HCT116 (cell line): ENCODE data around the gene BSPRY. TPM values are rescaled to one million over a fixed set of nuclear protein-coding genes. Genes with fewer than 3 reads are reported as not detected.

Experiments used
- ATAC-seq: fragments of 200-7000 bp; cut with Tn5 transposase; 2 replicates; pipeline ENCODE4 v1.9.1; 2020; ENCODE audit warnings: mild to moderate bottlenecking, moderate library complexity
- BruUV-seq: library from RNA; stranded (reverse); fragments of 400-500 nt; replicated peaks from 2 replicates; lab custom pipeline; 2021; lab: Mats Ljungman, UMichigan
- CTCF ChIA-PET: fragments of 300-600 bp; sonication (Branson Sonifier 250); formaldehyde crosslinking; loops from one replicate; lab custom pipeline; 2021; ENCODE audit warnings: antibody characterized with exemption; lab: Charles Lee
- POLR2A ChIA-PET: fragments of 300-600, 350-600 bp; sonication (Branson Sonifier 250); formaldehyde crosslinking; loops from one replicate; lab custom pipeline; 2021; ENCODE audit warnings: antibody characterized with exemption; lab: Charles Lee
- RAD21 ChIA-PET, 2 experiments: fragments of 300-600 bp; sonication (Branson Sonifier 250); formaldehyde crosslinking; loops; one replicate each; lab custom pipeline; 2023; ENCODE audit warnings: low total read pairs in 2 of 2; ENCODE audit not compliant: uncharacterized antibody in 2 of 2, unreplicated experiment in 2 of 2, low non-redundant PET in 1 of 2; lab: Charles Lee
- DNase-seq: peaks from one replicate; pipeline ENCODE4 v3.0.0-alpha.2; 2010; ENCODE audit warnings: low read depth, low spot score
- H2AFZ ChIP-seq: fragments of 200-600 bp; shearing (Covaris generic), sonication (generic); 2 replicates; pipeline ENCODE4 v1.6.1; 2017; ENCODE audit warnings: low read depth, mixed run types, mixed read lengths, antibody characterized with exemption, low read length; ENCODE audit not compliant: poor library complexity, severe bottlenecking
- H3K27ac ChIP-seq: 2 replicates; pipeline ENCODE4 v1.5.1; 2012; ENCODE audit warnings: low read depth, low read length
- H3K27me3 ChIP-seq: fragments of 200-600 bp; sonication (generic); 2 replicates; pipeline ENCODE4 v1.6.1; 2016; ENCODE audit warnings: mixed run types, low read length, mixed read lengths; ENCODE audit not compliant: insufficient read depth
- H3K36me3 ChIP-seq, 2 experiments: fragments of 200-500 bp in 1 of 2; fragments of 200-600 bp in 1 of 2; sonication (Bioruptor generic) in 1 of 2; sonication (generic) in 1 of 2; 2 replicates each; pipeline versions ENCODE4 v1.5.1 to v1.6.1; 2014 to 2016; ENCODE audit warnings: low read length in 2 of 2, inconsistent platforms in 1 of 2, mixed read lengths in 1 of 2, mixed run types in 1 of 2; ENCODE audit not compliant: insufficient read depth in 2 of 2, control insufficient read depth in 1 of 2
- H3K4me1 ChIP-seq, 2 experiments: fragments of 200-600 bp in 1 of 2; sonication (generic) in 1 of 2; 2 replicates each; pipeline versions ENCODE4 v1.5.1 to v1.6.1; 2012 to 2017; ENCODE audit warnings: low read length in 2 of 2, inconsistent platforms in 1 of 2, mild to moderate bottlenecking in 1 of 2, mixed read lengths in 1 of 2, mixed run types in 1 of 2, moderate library complexity in 1 of 2; ENCODE audit not compliant: insufficient read depth in 2 of 2, control insufficient read depth in 1 of 2
- H3K4me2 ChIP-seq: fragments of 200-600 bp; sonication (generic); 2 replicates; pipeline ENCODE4 v1.6.1; 2017; ENCODE audit warnings: mixed run types, low read length, mixed read lengths
- H3K4me3 ChIP-seq, 2 experiments: fragments of 200-600 bp in 1 of 2; sonication (generic) in 1 of 2; replicated peaks in 1 of 2; 2 replicates each; pipeline ENCODE4 v1.5.1; 2011 to 2016; ENCODE audit warnings: low read length in 2 of 2, control low read depth in 1 of 2, low read depth in 1 of 2, mild to moderate bottlenecking in 1 of 2, mixed read lengths in 1 of 2, mixed run types in 1 of 2
- H3K79me2 ChIP-seq: fragments of 200-600 bp; sonication (generic); 2 replicates; pipeline ENCODE4 v1.6.1; 2017; ENCODE audit warnings: mild to moderate bottlenecking, mixed run types, low read length, moderate library complexity, mixed read lengths; ENCODE audit not compliant: insufficient read depth
- H3K9ac ChIP-seq: fragments of 200-600 bp; sonication (generic); 2 replicates; pipeline ENCODE4 v1.6.1; 2016; ENCODE audit warnings: low read length, mixed read lengths
- H3K9me2 ChIP-seq: fragments of 200-600 bp; sonication (generic), shearing (Covaris generic); 2 replicates; pipeline ENCODE4 v1.6.1; 2017; ENCODE audit warnings: mixed run types, mild to moderate bottlenecking, moderate library complexity; ENCODE audit not compliant: insufficient read depth
- H3K9me3 ChIP-seq, 2 experiments: fragments of 200-500 bp in 1 of 2; fragments of 200-600 bp in 1 of 2; sonication (Bioruptor generic) in 1 of 2; sonication (generic) in 1 of 2; 2 replicates each; pipeline ENCODE4 v1.6.1; 2014 to 2017; ENCODE audit warnings: low read length in 2 of 2, mixed read lengths in 2 of 2, inconsistent platforms in 1 of 2, low read depth in 1 of 2, mild to moderate bottlenecking in 1 of 2, mixed run types in 1 of 2, moderate library complexity in 1 of 2; ENCODE audit not compliant: control insufficient read depth in 1 of 2, insufficient read depth in 1 of 2
- H4K20me1 ChIP-seq: fragments of 200-600 bp; sonication (generic), shearing (Covaris generic); 2 replicates; pipeline ENCODE4 v1.6.1; 2017; ENCODE audit warnings: mixed run types, mild to moderate bottlenecking, moderate library complexity; ENCODE audit not compliant: insufficient read depth
- CEBPB ChIP-seq: IDR thresholded peaks from 2 replicates; pipeline ENCODE4 v1.6.1; 2012; ENCODE audit warnings: low read depth
- CTCF ChIP-seq, 3 experiments: fragments of 200-600 bp in 1 of 3; sonication (generic) in 1 of 3; IDR thresholded peaks in 2 of 3; conservative IDR thresholded peaks in 1 of 3; 2 replicates each; pipeline ENCODE4 v1.5.1; 2012 to 2017; ENCODE audit warnings: low read depth in 2 of 3, low read length in 2 of 3, antibody characterized with exemption in 1 of 3, borderline replicate concordance in 1 of 3, control low read depth in 1 of 3, mild to moderate bottlenecking in 1 of 3, mixed read lengths in 1 of 3, mixed run types in 1 of 3, moderate library complexity in 1 of 3; ENCODE audit not compliant: insufficient read depth in 1 of 3
- ELF1 ChIP-seq: IDR thresholded peaks from 2 replicates; pipeline ENCODE4 v1.6.1; 2012; ENCODE audit warnings: low read depth, borderline replicate concordance
- EZH2phosphoT487 ChIP-seq: fragments of 200-600 bp; IDR thresholded peaks from 2 replicates; pipeline ENCODE4 v1.6.1; 2018; ENCODE audit warnings: antibody characterized with exemption, borderline replicate concordance
- FOSL1 ChIP-seq: IDR thresholded peaks from 2 replicates; pipeline ENCODE4 v1.6.1; 2012; ENCODE audit warnings: low read depth
- JUND ChIP-seq: IDR thresholded peaks from 2 replicates; pipeline ENCODE4 v1.6.1; 2012
- POLR2A ChIP-seq: IDR thresholded peaks from 2 replicates; pipeline ENCODE4 v1.7.0; 2011; ENCODE audit warnings: borderline replicate concordance; ENCODE audit not compliant: insufficient read depth, insufficient read length; ENCODE audit errors: extremely low read depth
- REST ChIP-seq: IDR thresholded peaks from 2 replicates; pipeline ENCODE4 v1.6.1; 2012; ENCODE audit warnings: low read depth
- SIN3A ChIP-seq: IDR thresholded peaks from 2 replicates; pipeline ENCODE4 v1.6.1; 2012; ENCODE audit warnings: low read depth
- SRF ChIP-seq: IDR thresholded peaks from 2 replicates; pipeline ENCODE4 v1.6.1; 2012; ENCODE audit warnings: low read depth
- TCF7L2 ChIP-seq: IDR thresholded peaks from 2 replicates; pipeline ENCODE4 v1.7.0; 2011; ENCODE audit warnings: borderline replicate concordance, inconsistent platforms; ENCODE audit not compliant: insufficient read depth, insufficient read length; ENCODE audit errors: extremely low read depth
- YY1 ChIP-seq: IDR thresholded peaks from 2 replicates; pipeline ENCODE4 v1.6.1; 2011; ENCODE audit warnings: low read length, low read depth, moderate library complexity, mild to moderate bottlenecking; ENCODE audit not compliant: insufficient replicate concordance; ENCODE audit errors: extremely low read depth
- ZBTB33 ChIP-seq: IDR thresholded peaks from 2 replicates; pipeline ENCODE4 v1.6.1; 2011; ENCODE audit warnings: mild to moderate bottlenecking, low read length, moderate library complexity; ENCODE audit not compliant: insufficient replicate concordance; ENCODE audit errors: extremely low read depth
- ZNF274 ChIP-seq: fragments of 200-500 bp; sonication (Bioruptor generic); IDR thresholded peaks from 2 replicates; pipeline ENCODE4 v1.6.1; 2014; ENCODE audit warnings: mild to moderate bottlenecking, low read depth, low read length, inconsistent platforms
- intact Hi-C: fragments of 100-400 bp; cut with micrococcal nuclease; formaldehyde crosslinking; loops from 2 replicates; pipeline ENCODE4 v1.10.0; 2022
- total RNA-seq: library from RNA; stranded (reverse); gene quantifications from one replicate; pipeline ENCODE4 v1.2.1, GENCODE V29; 2021; ENCODE audit not compliant: unreplicated experiment

Gene BSPRY
- total RNA-seq, 1 experiment from 2014 or later = 22.7 TPM

GRCh38 chr9:113360242-113360842 is 11.0 kb downstream of the BSPRY start:
- no peak overlapping the region for H3K9ac ChIP-seq
- CTCF ChIA-PET = no interaction called here

More at GRCh38 chr9:113360242-113360842, 11.0 kb downstream of the BSPRY start:
- ChIA-PET RAD21 (no interaction called here), POLR2A (no interaction called here)
- H3K9me2 ChIP-seq = no peaks in the 10 kb centered on the region
- ATAC-seq (no peak), DNase-seq (no peak)
- H3K27me3 ChIP-seq = no peaks in the 10 kb centered on the region
- TF ChIP-seq SIN3A (no peak), POLR2A (no peak), CTCF (IDR thresholded peaks at IDR 0.05 in 2 of 3, conservative IDR thresholded peaks at IDR 0.05 in 1 of 3; ENCODE audit: borderline replicate concordance in 1 of 3, insufficient read depth in 1 of 3, low read depth in 2 of 3, low read length in 2 of 3) (no peak), CEBPB (no peak), SRF (no peak), TCF7L2 (no peak), ZBTB33 (no peak), ELF1 (no peak), YY1 (no peak), JUND (no peak), EZH2phosphoT487 (no peak), FOSL1 (no peak), ZNF274 (no peak), REST (no peak)
- H3K36me3 ChIP-seq = peaks cover 4% of the 10 kb centered on the region in 2 experiments; a peak in 1 of 4 replicates
- no peaks in the 10 kb centered on the region for H4K20me1 ChIP-seq
- no peak overlapping the region for H2AFZ ChIP-seq
- H3K27ac ChIP-seq = no peak overlapping the region
- BruUV-seq = no TSS peak
- H3K79me2 ChIP-seq = no peaks in the 10 kb centered on the region
- peaks cover 11 to 14% of the 10 kb centered on the region in 2 experiments for H3K4me1 ChIP-seq
- no peak overlapping the region for H3K4me3 ChIP-seq
- intact Hi-C loops = no loop called here
- no peak overlapping the region for H3K4me2 ChIP-seq
- no peaks in the 10 kb centered on the region for H3K9me3 ChIP-seq
